ENCODE results near the gene DOCK9.

Gene DOCK9

GRCh38 chr13:98977568-98978265 lies at the start of gene DOCK9:
Gene DOCK9 (minus strand): TSS chr13:98978064. CDS start chr13:98977909, 155 bp downstream.
- no peak for TF ChIP-seq CREB1 (IDR thresholded peaks at IDR 0.05; ENCODE audit: low read depth)
- no peak for TF ChIP-seq TAF1 (IDR thresholded peaks at IDR 0.05; ENCODE audit: low read depth)
- TF ChIP-seq EGR1 (IDR thresholded peaks at IDR 0.05) = no peak
- TF ChIP-seq EP300 (IDR thresholded peaks at IDR 0.05; ENCODE audit: borderline replicate concordance) = no peak
- TF ChIP-seq ZBTB7A (IDR thresholded peaks at IDR 0.05; ENCODE audit: low read depth) = no peak
- TF ChIP-seq TEAD4 (IDR thresholded peaks at IDR 0.05) = no peak
- no peak for TF ChIP-seq NFIC (IDR thresholded peaks at IDR 0.05)
- TF ChIP-seq TCF12 (IDR thresholded peaks at IDR 0.05; ENCODE audit: low read depth) = no peak
- TF ChIP-seq MAX (IDR thresholded peaks at IDR 0.05) = no peak
- TF ChIP-seq FOXM1 (IDR thresholded peaks at IDR 0.05; ENCODE audit: borderline replicate concordance, low read depth) = no peak
- no peak for TF ChIP-seq REST (IDR thresholded peaks at IDR 0.05; ENCODE audit: low read depth)
- TF ChIP-seq USF1 (IDR thresholded peaks at IDR 0.05) = no peak
- no peak for TF ChIP-seq RAD21 (IDR thresholded peaks at IDR 0.05; ENCODE audit: low read depth)

GRCh38 chr13:99027260-99027659 lies 49.4 kb upstream of the DOCK9 start:
- TF ChIP-seq USF1 (IDR thresholded peaks at IDR 0.05) = no peak
- no peak for TF ChIP-seq CREB1 (IDR thresholded peaks at IDR 0.05; ENCODE audit: low read depth)
- TF ChIP-seq REST (IDR thresholded peaks at IDR 0.05; ENCODE audit: low read depth) = no peak
- TF ChIP-seq RAD21 (IDR thresholded peaks at IDR 0.05; ENCODE audit: low read depth) = no peak

- TF ChIP-seq NFIC (IDR thresholded peaks at IDR 0.05) = no peak
- no peak for TF ChIP-seq FOXM1 (IDR thresholded peaks at IDR 0.05; ENCODE audit: borderline replicate concordance, low read depth)
- TF ChIP-seq EGR1 (IDR thresholded peaks at IDR 0.05) = no peak
- TF ChIP-seq TEAD4 (IDR thresholded peaks at IDR 0.05) = no peak
- no peak for TF ChIP-seq TCF12 (IDR thresholded peaks at IDR 0.05; ENCODE audit: low read depth)
- TF ChIP-seq CREB1 (IDR thresholded peaks at IDR 0.05; ENCODE audit: low read depth) = no peak
- TF ChIP-seq RAD21 (IDR thresholded peaks at IDR 0.05; ENCODE audit: low read depth) = no peak
- no peak for TF ChIP-seq ZBTB7A (IDR thresholded peaks at IDR 0.05; ENCODE audit: low read depth)
- no peak for TF ChIP-seq TAF1 (IDR thresholded peaks at IDR 0.05; ENCODE audit: low read depth)
- no peak for TF ChIP-seq MAX (IDR thresholded peaks at IDR 0.05)
- no peak for TF ChIP-seq EP300 (IDR thresholded peaks at IDR 0.05; ENCODE audit: borderline replicate concordance)
- no peak for TF ChIP-seq YY1 (IDR thresholded peaks at IDR 0.05; ENCODE audit: low read depth)
- TF ChIP-seq REST (IDR thresholded peaks at IDR 0.05; ENCODE audit: low read depth) = no peak
- TF ChIP-seq USF1 (IDR thresholded peaks at IDR 0.05) = no peak
- no peak for TF ChIP-seq CEBPB (IDR thresholded peaks at IDR 0.05)
These were observed 45.1 kb upstream of the DOCK9 start for GRCh38 chr13:99022941-99023340.
